Lower leg skin (tissue), 4 donors: ENCODE measurements around the gene JPT2. TPM values are rescaled to one million over a fixed set of nuclear protein-coding genes. Genes with fewer than 3 reads are reported as not detected.

ENCODE experiments used
- DNase-seq, 2 donors: peaks; one replicate each; pipeline ENCODE4 v3.0.0-alpha.2; 2019; ENCODE audit warnings: low spot score in 2 of 2
- H3K4me3 ChIP-seq: fragments of 200-600 bp; sonication (generic); 2 replicates; pipeline ENCODE4 v1.5.1; 2017; ENCODE audit warnings: mild to moderate bottlenecking, low read depth; ENCODE audit not compliant: poor library complexity, severe bottlenecking
- POLR2A ChIP-seq, 2 donors: fragments of 450-650 bp; IDR thresholded peaks; one replicate each; pipeline ENCODE4 v1.6.1; 2016 to 2017; ENCODE audit warnings: antibody characterized with exemption in 2 of 2, mild to moderate bottlenecking in 1 of 2, moderate library complexity in 1 of 2
- WGBS, 2 donors: methylation state at CpG; one replicate each; pipeline ENCODE4 v1.1.5; 2018; 5-methylcytosine and 5-hydroxymethylcytosine counted together
- intact Hi-C: fragments of 100-400 bp; cut with DNase I; formaldehyde crosslinking; loops from one replicate; pipeline ENCODE4 v1.15.0; 2023; ENCODE audit warnings: low total_unique reads
- total RNA-seq, 4 donors: library from RNA; depleted of rRNA; stranded (reverse); fragments of >200 nt; gene quantifications; one replicate each; pipeline ENCODE4 v1.1.0, GENCODE V29; 2016
- TF ChIP-seq, protein P1 (sequence below), 3 donors: fragments of 450-650 bp; IDR thresholded peaks; one replicate each; pipeline ENCODE4 v1.5.1; 2016; ENCODE audit warnings: antibody characterized with exemption in 3 of 3, mild to moderate bottlenecking in 3 of 3, moderate library complexity in 2 of 3

The JPT2 gene
- total RNA-seq, 4 donors from 2014 or later: 23.3 to 40.1 (median 38.1) TPM

- intact Hi-C loops: no loop called here
- TF ChIP-seq, protein P1, sequence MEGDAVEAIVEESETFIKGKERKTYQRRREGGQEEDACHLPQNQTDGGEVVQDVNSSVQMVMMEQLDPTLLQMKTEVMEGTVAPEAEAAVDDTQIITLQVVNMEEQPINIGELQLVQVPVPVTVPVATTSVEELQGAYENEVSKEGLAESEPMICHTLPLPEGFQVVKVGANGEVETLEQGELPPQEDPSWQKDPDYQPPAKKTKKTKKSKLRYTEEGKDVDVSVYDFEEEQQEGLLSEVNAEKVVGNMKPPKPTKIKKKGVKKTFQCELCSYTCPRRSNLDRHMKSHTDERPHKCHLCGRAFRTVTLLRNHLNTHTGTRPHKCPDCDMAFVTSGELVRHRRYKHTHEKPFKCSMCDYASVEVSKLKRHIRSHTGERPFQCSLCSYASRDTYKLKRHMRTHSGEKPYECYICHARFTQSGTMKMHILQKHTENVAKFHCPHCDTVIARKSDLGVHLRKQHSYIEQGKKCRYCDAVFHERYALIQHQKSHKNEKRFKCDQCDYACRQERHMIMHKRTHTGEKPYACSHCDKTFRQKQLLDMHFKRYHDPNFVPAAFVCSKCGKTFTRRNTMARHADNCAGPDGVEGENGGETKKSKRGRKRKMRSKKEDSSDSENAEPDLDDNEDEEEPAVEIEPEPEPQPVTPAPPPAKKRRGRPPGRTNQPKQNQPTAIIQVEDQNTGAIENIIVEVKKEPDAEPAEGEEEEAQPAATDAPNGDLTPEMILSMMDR (IDR thresholded peaks at IDR 0.05): no peak
- no peak for TF ChIP-seq POLR2A (IDR thresholded peaks at IDR 0.05)
- 80 to 81% methylated on average over 11 of the region's 11 CpGs for WGBS, 2 donors
- no peak overlapping the region for H3K4me3 ChIP-seq
- DNase-seq: no peak
These were observed 38.2 kb upstream of the JPT2 start for GRCh38 chr16:1639860-1640259.

DNA sequence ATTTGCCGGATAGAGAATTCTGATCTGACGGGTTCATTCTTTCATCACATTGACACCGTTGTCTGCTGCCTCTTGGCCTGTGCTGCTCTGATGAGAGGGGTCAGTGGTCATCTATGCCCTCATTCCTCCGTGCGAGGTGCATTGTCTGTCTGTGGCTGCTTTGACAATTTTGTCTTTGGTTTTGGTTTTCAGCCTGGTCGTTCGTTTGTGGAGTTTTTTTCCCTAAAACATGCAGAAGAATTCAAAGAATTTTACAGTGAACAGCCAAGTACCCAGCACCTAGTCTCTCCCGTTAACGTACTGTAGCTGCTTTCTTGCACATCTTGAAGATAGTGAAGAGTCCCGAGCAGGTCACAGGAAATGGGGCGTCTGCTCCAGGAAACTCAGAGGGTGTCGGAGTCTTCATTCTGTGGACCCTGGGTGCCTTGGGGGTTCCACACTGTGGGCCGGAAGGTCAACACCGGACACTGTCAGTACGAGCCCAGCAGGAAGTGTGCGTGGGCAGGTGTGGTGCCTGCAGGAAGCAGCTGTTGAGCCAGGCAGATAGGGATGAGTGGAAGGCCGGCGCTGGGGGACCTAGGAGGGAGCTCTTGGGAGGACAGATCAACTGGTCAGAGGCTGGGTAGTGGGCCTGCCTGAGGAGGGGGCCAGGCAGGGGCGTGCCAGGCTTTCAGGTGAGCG is 37.7 kb upstream of the JPT2 start:
- DNase-seq: no peak
- no peak overlapping the region for H3K4me3 ChIP-seq
- no peak for TF ChIP-seq POLR2A (IDR thresholded peaks at IDR 0.05)
- TF ChIP-seq, protein P1 (IDR thresholded peaks at IDR 0.05): no peak
- 79 to 82% methylated on average over 19 to 20 of the region's 20 CpGs for WGBS, 2 donors
- intact Hi-C loops: no loop called here

DNA sequence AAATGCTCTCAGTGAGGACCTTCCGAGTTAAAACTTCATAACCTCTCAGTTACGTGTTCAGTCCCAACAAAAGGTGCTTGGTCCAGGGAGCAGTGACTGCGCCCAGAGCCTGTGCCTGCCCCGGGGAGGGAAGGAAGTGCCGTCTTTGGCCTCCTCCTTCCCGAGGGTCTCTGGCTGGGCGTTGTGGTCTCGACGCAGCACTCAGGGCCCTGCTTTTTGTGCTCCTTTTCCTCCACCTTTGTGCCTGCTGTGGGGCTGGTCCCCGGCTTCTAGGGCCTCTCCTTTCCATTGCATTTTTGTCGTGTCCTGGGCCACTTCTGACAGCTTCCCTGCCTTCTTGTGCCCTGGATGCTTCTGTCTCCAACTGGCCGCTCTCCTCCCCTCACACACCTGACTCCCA is 36.8 kb upstream of the JPT2 start:
- intact Hi-C loops: no loop called here
- no peak overlapping the region for H3K4me3 ChIP-seq
- 87 to 94% methylated on average over 12 of the region's 12 CpGs for WGBS, 2 donors
- TF ChIP-seq, protein P1 (IDR thresholded peaks at IDR 0.05): no peak
- TF ChIP-seq POLR2A (IDR thresholded peaks at IDR 0.05): no peak
- DNase-seq: no peak

DNA sequence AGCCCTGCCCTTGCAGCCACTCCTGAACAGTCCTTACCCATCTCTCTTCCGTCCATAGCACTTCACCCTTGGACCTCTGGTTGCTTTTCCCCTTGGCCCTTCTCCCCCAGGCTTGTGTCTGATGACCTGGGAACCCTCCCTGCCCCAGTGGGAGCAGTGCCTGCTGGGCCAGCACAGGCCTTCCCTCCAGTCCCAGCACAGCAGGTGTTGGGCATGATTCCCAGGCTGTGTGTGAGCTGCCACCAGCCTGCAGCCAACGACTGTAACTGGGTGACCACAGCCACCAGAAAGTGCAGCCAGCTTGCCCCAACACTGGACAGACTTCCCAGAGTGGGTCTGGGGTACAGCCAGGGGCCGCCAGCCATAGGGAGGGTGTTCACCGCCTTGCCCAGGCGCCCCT is 35.9 kb upstream of the JPT2 start:
- DNase-seq: no peak
- no peak overlapping the region for H3K4me3 ChIP-seq
- TF ChIP-seq, protein P1 (IDR thresholded peaks at IDR 0.05): no peak
- TF ChIP-seq POLR2A (IDR thresholded peaks at IDR 0.05): no peak
- intact Hi-C loops: no loop called here
- WGBS, 2 donors: 79 to 89% methylated on average over 5 of the region's 5 CpGs

- TF ChIP-seq, protein P1 (IDR thresholded peaks at IDR 0.05): no peak
- TF ChIP-seq POLR2A (IDR thresholded peaks at IDR 0.05): no peak
- WGBS, 2 donors: 93% methylated on average over 11 of the region's 11 CpGs
- H3K4me3 ChIP-seq: no peak overlapping the region
- no peak for DNase-seq
- intact Hi-C loops: no loop called here
These were observed 35.3 kb upstream of the JPT2 start for GRCh38 chr16:1642753-1643152.

GRCh38 chr16:1643521-1643920 is 34.6 kb upstream of the JPT2 start:
- intact Hi-C loops: no loop called here
- H3K4me3 ChIP-seq: no peak overlapping the region
- no peak for DNase-seq
- WGBS, 2 donors: 92 to 93% methylated on average over 12 of the region's 12 CpGs
- TF ChIP-seq, protein P1 (IDR thresholded peaks at IDR 0.05): no peak
- TF ChIP-seq POLR2A (IDR thresholded peaks at IDR 0.05): no peak
